IMR-90 (cell line): Measurements from ENCODE around the gene CACNB2.

Source experiments
- BHLHE40 ChIP-seq: fragments of 150-350 bp; IDR thresholded peaks from 2 replicates; pipeline ENCODE4 v1.6.1; 2016; ENCODE audit warnings: mild to moderate bottlenecking, low read depth, low read length
- CEBPB ChIP-seq: IDR thresholded peaks from 2 replicates; pipeline ENCODE4 v1.6.1; 2012; ENCODE audit warnings: low read depth, low read length, improper control_type of control experiment
- FOS ChIP-seq: fragments of 150-350 bp; IDR thresholded peaks from 2 replicates; pipeline ENCODE4 v1.6.1; 2016; ENCODE audit warnings: low read depth, low read length
- POLR2A ChIP-seq: IDR thresholded peaks from 2 replicates; pipeline ENCODE4 v1.6.1; 2012; ENCODE audit warnings: mild to moderate bottlenecking, low read depth, low read length
- RAD21 ChIP-seq: IDR thresholded peaks from 2 replicates; pipeline ENCODE4 v1.6.1; 2012; ENCODE audit warnings: low read length, improper control_type of control experiment
- SMC3 ChIP-seq: fragments of 150-350 bp; IDR thresholded peaks from 2 replicates; pipeline ENCODE4 v1.6.1; 2016; ENCODE audit warnings: low read depth, mild to moderate bottlenecking, antibody characterized with exemption, low read length, moderate library complexity
- TF ChIP-seq, protein P1 (sequence below): conservative IDR thresholded peaks from 2 replicates; pipeline ENCODE4 v1.5.1; 2012; ENCODE audit warnings: mild to moderate bottlenecking, low read depth, low read length, improper control_type of control experiment
- TF ChIP-seq, protein P2 (sequence below): fragments of 150-350 bp; IDR thresholded peaks from 2 replicates; pipeline ENCODE4 v1.6.1; 2017; ENCODE audit warnings: mild to moderate bottlenecking, antibody characterized with exemption, low read length, low read depth
- TF ChIP-seq, protein P3 (sequence below): fragments of 150-350 bp; IDR thresholded peaks from 2 replicates; pipeline ENCODE4 v1.6.1; 2016; ENCODE audit warnings: low read depth, mild to moderate bottlenecking, low read length, moderate library complexity, borderline replicate concordance

DNA sequence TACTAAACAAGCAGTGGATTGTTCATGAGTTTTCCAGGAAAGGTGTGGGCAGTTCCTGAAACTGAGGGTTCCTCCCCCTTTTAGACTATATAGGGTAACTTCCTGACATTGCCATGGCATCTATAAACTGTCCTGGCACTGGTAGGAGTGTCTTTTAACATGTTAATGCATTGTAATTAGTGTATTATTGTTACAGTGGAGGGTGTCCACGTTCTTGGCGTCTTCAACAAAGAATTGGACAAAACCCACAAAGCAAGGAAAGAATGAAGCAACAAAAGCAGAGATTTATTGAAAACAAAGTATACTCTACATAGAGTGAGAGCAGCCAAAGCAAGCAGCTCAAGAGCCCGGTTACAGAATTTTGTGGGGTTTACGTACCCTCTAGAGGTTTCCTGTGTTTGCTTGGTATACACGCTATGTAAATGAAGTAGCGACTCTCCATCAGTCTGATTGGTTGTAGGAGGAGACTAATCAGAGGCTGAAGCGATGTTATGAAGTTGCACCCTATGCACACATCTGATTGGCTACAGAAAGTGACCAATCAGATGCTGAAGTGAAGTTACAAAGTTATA is 335.9 kb downstream of the CACNB2 start:
- TF ChIP-seq CEBPB = no peak
- no peak for TF ChIP-seq RAD21
- TF ChIP-seq, protein P1, sequence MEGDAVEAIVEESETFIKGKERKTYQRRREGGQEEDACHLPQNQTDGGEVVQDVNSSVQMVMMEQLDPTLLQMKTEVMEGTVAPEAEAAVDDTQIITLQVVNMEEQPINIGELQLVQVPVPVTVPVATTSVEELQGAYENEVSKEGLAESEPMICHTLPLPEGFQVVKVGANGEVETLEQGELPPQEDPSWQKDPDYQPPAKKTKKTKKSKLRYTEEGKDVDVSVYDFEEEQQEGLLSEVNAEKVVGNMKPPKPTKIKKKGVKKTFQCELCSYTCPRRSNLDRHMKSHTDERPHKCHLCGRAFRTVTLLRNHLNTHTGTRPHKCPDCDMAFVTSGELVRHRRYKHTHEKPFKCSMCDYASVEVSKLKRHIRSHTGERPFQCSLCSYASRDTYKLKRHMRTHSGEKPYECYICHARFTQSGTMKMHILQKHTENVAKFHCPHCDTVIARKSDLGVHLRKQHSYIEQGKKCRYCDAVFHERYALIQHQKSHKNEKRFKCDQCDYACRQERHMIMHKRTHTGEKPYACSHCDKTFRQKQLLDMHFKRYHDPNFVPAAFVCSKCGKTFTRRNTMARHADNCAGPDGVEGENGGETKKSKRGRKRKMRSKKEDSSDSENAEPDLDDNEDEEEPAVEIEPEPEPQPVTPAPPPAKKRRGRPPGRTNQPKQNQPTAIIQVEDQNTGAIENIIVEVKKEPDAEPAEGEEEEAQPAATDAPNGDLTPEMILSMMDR = no peak
- no peak for TF ChIP-seq FOS
- TF ChIP-seq, protein P2, sequence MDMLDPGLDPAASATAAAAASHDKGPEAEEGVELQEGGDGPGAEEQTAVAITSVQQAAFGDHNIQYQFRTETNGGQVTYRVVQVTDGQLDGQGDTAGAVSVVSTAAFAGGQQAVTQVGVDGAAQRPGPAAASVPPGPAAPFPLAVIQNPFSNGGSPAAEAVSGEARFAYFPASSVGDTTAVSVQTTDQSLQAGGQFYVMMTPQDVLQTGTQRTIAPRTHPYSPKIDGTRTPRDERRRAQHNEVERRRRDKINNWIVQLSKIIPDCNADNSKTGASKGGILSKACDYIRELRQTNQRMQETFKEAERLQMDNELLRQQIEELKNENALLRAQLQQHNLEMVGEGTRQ = no peak
- no peak for TF ChIP-seq BHLHE40
- TF ChIP-seq SMC3 = no peak
- TF ChIP-seq POLR2A = no peak
- TF ChIP-seq, protein P3, sequence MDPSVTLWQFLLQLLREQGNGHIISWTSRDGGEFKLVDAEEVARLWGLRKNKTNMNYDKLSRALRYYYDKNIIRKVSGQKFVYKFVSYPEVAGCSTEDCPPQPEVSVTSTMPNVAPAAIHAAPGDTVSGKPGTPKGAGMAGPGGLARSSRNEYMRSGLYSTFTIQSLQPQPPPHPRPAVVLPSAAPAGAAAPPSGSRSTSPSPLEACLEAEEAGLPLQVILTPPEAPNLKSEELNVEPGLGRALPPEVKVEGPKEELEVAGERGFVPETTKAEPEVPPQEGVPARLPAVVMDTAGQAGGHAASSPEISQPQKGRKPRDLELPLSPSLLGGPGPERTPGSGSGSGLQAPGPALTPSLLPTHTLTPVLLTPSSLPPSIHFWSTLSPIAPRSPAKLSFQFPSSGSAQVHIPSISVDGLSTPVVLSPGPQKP = no peak
